HG03565 (cell line): ENCODE data around the gene RABGEF1.
"Not testable (repeated sequence)": the region's sequence is repeated elsewhere in the genome, so short reads cannot be mapped to it uniquely, and the experiment has no call there.

Source experiments
- ATAC-seq: cut with Tn5 transposase; IDR thresholded peaks from one replicate; pipeline ENCODE4 v1.9.1; 2021; ENCODE audit warnings: mild to moderate bottlenecking, moderate library complexity; ENCODE audit not compliant: unreplicated experiment

The RABGEF1 gene

GRCh38 chr7:66734006-66734405, 6.5 kb upstream of the RABGEF1 start:
- no peak for ATAC-seq

DNA sequence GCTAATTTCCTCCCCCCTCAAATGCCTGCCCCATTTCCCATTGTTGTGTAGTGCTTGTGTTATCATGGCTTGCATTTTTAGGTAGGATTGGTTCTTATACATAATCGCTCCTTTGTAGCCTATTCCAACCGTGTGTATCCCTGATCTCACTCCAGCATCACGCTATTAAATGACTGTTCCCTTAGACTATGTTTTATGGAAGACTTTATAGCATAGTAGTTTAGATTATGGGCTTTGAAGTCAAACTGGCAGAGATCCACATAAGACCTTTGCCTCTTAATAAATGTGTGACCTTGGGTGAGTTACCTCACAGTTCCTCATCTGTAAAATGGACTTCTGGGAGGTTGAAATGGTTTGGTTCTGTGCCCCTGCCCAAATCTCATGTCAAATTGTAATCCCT, 5.4 kb upstream of the RABGEF1 start:
- no peak for ATAC-seq

DNA sequence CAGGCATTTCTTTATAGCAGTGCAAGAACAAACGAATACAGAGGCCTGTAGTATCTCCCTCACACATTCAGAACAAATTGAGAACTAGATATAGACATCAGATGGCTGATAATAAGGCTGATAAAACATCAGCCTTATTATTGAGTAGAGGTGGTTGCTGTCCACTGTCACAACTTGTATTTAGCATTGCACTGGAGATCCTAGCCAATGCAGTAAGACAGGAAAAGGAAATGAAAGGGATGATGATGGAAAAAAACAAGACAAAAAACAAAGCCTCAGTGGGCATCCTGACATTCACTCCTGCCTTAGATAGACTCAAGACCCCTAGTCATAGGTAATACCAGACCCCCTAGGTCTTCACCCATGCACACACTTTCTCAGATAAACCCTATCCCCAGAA, 4.7 kb upstream of the RABGEF1 start:
- no peak for ATAC-seq

DNA sequence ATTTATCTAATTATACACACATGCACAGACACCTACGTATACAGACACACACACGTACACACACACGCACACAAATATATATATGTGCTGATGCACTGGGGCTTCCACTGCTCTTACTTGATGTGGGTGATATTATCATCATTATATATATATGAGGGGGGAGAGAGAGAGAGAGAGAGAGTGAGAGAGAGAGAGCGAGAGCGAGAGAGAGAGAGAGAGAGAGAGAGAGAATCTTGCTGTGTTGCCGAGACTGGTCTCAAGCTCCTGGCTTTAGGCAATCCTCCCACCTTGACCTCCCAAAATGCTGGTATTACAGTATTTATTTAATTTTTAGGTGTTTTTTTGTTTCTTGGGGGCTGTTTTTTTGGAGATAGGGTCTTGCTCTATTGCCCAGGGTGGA, 3.6 kb upstream of the RABGEF1 start:
- no peak for ATAC-seq

- no peak for ATAC-seq
Observed at GRCh38 chr7:66737667-66738066, 2.9 kb upstream of the RABGEF1 start.

GRCh38 chr7:66739477-66739876, 1.1 kb upstream of the RABGEF1 start:
- ATAC-seq = no peak

- ATAC-seq = no peak
Observed at GRCh38 chr7:66739953-66740301, 606 bp upstream of the RABGEF1 start.

DNA sequence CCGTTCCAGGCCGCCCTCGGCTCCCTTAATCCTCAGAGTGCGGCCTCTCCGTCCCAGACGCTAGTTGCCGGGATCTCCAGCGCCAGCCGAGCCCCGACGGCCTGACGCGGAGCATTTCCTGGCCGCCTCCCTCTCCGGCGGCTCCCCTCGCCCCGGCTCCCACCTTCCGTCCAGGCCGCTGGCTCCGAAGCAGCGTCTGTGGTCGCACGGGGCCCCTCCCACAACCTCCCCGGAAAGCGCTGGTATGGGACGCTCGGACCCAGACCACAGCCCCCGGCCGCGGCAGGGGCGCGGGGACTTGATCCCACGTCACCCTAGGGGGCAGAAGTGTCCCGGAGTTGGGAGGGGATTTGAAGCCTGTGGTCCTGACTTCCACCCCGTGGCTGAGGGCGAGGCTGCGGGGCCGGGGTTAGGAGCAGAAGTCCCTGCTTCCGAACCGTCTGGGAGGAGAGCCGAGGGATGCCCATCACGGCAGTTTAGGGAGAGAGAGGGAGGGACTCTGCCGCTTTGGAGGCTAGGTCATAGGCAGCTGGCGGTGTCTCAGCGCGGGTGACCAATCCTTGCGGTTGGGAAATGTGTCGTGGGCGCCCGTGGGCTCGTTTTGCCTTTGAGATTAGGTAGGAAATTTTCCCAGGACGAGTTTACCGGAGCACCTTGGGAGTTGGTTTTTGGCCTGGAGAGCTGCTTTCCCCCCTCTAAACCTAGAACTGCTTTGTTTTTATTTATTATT, 612 bp downstream of the RABGEF1 start:
- peak; percentile 18 for ATAC-seq

GRCh38 chr7:66741710-66742049, 1.1 kb downstream of the RABGEF1 start:
- no peak for ATAC-seq

DNA sequence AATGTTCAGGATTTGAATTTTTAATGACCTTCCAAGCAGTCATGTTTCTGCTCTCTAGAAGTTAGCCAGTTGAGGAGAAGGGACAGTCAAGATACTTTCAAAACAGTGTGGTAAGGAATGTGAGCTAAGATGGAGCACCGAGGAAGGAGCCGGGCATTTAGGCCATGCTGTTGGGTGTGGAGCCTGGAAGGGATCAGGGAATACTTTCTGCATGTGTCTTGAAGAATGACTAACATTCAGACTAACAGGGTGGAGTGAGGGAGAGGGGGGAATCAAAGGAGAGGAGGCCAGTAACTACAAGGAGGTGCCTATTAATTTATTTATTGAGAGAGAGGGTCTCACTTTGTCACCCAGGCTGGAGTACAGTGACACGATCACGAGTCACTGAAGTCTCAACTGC, 1.8 kb downstream of the RABGEF1 start:
- not testable (repeated sequence) for ATAC-seq

- no peak for ATAC-seq
Observed at GRCh38 chr7:66743920-66744319, 3.4 kb downstream of the RABGEF1 start.

GRCh38 chr7:66747385-66747784, 6.9 kb downstream of the RABGEF1 start:
- no peak for ATAC-seq

- no peak for ATAC-seq
Observed at GRCh38 chr7:66747881-66748511, 7.5 kb downstream of the RABGEF1 start.

DNA sequence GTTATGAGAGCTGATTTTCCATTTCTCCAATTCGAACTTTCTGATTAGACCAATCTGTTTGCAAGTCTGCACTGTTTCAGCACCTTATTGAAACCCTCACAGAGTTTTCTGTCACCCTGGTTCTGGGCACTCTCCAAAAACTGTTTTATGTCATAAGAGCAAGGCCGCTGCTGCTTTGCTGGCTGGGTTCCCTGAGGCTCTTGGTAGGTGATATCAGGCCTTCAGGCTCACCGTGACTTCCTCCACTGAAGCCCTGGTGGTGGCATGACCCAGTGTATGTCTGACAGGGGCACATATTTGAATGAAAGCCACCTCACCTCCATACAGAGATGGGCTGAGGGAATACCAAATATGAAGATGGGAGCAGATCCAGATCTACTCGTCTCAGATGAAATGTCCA, 8.3 kb downstream of the RABGEF1 start:
- no peak for ATAC-seq

DNA sequence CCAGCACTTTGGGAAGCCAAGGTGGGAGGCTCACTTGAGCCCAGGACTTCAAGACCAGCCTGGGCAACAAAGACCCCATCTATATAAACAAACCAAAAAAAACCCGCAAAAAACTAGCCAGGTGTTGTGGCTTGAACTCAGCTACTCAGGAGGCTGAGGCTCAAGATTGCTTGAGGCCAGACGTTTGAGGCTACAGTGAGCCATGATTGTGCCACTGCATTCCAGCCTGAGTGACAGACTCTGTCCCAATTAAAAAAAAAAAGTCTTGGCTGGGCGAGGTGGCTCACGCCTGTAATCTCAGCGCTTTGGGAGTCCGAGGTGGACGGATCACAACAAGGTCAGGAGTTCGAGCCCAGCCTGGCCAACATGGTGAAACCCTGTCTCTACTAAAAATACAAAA, 11.4 kb downstream of the RABGEF1 start:
- ATAC-seq = no peak

GRCh38 chr7:66754541-66754940, 14.0 kb downstream of the RABGEF1 start:
- ATAC-seq = no peak

- not testable (repeated sequence) for ATAC-seq
Observed at GRCh38 chr7:66755059-66755458, 14.5 kb downstream of the RABGEF1 start.

GRCh38 chr7:66756227-66756626, 15.7 kb downstream of the RABGEF1 start:
- not testable (repeated sequence) for ATAC-seq

GRCh38 chr7:66756889-66757288, 16.4 kb downstream of the RABGEF1 start:
- no peak for ATAC-seq

- ATAC-seq = no peak
Observed at GRCh38 chr7:66757939-66758338, 17.4 kb downstream of the RABGEF1 start.

DNA sequence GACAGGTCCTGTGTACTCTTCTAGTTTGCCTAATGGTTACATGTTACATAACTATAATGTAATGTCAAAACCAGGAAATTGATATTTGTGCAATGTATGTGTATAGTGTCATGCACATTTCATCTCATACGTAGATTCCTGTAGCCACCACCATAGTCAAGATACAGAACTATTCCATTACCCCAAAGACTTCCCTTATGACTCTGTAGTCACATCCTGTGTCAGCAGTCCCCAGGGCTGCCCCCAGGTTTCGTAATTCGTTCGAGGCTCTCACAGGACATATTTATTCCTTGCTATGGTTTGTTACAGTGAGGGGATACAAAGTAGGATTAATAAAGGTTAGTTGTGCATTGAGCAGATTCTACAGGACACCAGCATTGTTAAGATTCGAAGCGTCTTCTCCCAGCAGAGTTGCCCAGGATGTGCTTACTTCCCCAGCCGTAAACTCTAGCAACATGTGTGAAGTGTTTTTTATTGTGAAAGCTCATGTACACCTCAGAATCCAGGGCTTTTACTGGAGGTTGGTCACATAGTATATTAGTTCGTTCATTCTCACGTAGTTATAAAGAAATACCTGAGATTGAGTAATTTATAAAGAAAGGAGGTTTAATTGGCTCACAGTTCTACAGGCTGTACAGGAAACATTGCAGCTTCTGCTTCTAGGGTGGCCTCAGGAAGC, 18.6 kb downstream of the RABGEF1 start:
- ATAC-seq = peak; percentile 94

DNA sequence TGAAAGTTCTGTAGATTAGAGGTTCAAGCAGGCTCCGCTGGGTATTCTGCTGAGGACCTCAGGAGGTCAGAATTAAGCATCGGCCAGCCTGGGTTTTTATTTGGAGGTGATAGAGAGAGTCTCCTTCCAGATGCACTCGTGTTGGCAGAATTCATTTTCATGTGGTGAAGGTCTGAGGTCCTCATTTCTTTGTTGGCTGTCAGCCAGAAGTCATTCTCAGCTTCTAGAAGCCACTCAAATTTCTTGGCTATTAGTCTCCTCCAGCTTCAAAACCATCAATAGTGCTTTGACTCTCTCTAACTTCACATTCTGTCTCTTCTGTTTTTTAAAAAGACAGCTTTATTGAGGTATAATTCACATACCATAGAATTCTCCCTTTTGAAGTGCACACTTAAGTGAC, 22.6 kb downstream of the RABGEF1 start:
- ATAC-seq = not testable (repeated sequence)
